ENCODE measurements around the gene SARDH.
"Not testable (repeated sequence)": the region's sequence is repeated elsewhere in the genome, so short reads cannot be mapped to it uniquely, and the experiment has no call there.

Gene SARDH

DNA sequence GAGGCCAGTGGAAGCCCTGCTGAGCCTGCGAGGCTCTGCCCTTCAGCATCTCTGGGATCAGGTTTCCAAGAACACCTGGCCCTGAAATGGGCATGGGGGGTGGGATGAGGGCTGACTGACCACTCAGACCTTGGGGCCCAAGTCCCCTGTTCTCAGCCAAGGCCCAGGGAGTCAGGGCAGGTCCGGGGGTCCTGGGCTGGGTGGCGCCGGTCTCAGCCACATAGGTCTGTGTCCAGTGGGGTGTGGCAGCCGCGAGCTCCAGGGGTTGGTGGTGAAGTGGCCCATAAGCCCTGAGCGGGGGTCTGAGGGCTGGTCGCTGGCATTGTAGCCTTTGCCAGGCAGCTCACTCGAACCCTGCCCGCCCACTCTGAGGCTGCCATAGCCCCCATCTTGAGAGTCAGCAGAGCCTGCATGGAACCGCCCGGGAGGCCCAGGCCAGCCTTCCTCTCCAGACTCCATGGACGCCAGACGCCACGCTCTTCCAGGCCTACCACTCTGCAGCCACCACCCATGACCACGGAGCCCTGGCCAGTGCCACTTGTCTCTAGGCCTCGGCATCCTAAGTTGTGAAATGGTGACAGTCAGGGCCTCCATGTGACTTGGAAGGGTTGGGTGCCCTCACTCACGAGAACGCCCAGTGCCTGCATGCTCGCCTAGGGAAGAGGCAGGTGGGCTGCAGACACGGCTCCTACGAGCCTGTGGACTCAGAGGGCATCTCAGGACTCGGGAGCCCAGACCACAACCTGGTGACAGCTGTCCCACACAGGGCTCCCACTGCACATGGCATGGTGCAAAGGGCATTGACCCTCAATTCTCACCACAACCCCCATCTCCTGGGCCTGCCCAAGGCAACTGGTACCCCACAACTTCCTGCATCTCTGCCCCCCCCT is 108.7 kb downstream of the SARDH start:
- DNase-seq (ENCODE audit: low read depth, low spot score), result no peak
- no peak overlapping the region for H3K4me3 ChIP-seq (ENCODE audit: low read length)

DNA sequence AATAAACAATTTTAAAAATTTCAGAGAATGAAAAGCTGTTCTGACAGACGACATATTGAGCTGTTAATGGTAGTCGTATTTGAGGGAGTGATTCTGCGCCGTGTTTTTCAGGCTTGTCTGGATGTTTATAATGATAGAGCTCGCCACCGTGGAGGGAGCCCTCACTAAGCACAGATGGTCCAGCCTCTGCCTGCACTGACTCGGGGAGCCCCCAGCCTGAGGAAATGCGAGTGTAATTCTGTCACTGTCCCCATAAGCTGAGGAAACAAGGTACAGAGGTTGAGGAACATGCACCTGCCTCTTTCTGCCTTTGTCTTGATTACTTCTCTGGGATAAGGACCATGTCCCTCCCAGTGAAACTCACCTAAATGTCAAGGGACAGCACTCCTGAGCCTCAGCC is 109.4 kb downstream of the SARDH start:
- no peak for DNase-seq (ENCODE audit: low read depth, low spot score)
- no peak overlapping the region for H3K4me3 ChIP-seq (ENCODE audit: low read length)

DNA sequence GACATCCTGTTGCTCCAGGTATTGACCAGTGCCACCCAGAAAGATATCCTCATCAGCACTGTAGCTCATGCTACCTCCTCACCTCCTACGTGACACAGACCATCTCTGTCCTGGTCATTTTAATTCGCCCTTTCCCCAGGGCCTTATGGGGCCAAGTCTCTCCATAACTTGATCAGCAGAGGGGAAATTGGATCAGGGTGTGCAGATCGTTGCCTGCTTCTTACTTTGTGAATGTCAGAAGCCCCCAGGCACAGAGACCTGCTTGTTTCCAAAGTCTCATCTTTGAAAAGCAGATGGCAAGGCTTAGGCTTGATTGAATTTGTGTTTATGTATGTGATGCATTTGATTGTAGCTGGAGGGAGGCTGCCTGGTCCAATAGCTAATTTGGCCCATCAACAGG is 110.8 kb downstream of the SARDH start:
- no peak for DNase-seq (ENCODE audit: low read depth, low spot score)
- H3K4me3 ChIP-seq (ENCODE audit: low read length), result no peak overlapping the region

DNA sequence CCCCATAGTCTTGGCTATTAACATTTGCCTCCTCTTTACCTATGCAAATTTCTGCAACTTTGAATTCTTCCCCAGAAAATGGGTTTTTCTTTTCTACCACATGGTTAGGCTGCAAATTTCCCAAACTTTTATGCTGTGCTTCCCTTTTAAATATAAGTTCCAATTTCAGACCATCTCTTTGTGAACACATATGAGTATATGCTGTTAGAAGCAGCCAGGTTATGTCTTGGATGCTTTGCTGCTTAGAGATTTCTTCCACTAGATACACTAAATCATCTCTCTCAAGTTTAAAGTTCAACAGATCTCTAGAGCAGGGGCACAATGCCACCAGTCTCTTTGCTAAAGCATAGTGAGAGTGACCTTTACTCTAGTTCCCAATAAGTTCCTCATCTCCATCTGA is 112.1 kb downstream of the SARDH start:
- DNase-seq (ENCODE audit: low read depth, low spot score); H3K4me3 ChIP-seq (ENCODE audit: low read length): not testable (repeated sequence)

DNA sequence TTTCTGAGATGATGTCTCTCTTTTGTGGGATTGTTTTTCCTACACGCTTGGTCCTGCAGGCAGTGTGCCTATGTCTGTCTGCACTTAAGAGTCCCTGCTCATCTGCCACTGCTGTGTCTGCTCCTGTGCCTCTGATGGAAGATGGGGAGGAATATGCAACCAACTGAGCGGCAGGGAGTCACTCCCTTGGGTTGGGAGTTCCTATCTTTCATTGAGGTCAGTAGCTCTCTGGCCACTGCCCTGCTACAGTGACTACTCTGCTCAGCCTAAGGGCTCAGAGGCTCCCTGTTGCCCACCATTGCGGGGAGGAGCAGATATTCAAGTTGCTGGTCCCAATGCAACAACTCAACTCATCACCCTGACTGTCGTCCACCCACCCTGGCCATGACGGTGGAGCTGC is 115.6 kb downstream of the SARDH start:
- H3K4me3 ChIP-seq (ENCODE audit: low read length), result no peak overlapping the region
- no peak for DNase-seq (ENCODE audit: low read depth, low spot score)

DNA sequence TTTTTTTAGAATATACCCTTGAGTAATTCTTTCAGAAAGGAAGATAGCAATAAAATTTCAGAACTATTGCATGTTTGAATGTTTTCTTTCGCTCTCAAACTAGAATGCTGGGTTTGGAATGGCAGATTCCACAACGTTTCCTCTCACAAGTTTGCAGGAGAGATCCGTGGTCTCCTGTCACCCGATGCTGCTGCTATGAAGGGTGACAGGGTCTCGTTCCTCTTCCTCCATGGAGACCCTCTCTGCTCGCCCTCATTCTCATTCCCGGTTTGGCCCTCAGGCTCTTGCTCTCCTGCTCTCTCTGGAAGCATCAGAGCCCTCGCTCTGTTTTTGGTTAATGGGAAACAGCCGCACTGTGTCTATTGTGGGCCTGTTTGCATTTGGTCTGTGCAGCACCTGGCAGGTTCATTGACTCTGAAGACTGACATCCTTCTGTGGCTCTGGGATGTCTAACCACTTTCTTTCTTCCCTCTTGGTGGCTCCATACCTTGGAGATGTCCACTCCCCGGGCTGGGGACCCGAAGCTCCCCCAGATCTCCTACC is 116.4 kb downstream of the SARDH start:
- DNase-seq (ENCODE audit: low read depth, low spot score), result no peak
- H3K4me3 ChIP-seq (ENCODE audit: low read length), result no peak overlapping the region

DNA sequence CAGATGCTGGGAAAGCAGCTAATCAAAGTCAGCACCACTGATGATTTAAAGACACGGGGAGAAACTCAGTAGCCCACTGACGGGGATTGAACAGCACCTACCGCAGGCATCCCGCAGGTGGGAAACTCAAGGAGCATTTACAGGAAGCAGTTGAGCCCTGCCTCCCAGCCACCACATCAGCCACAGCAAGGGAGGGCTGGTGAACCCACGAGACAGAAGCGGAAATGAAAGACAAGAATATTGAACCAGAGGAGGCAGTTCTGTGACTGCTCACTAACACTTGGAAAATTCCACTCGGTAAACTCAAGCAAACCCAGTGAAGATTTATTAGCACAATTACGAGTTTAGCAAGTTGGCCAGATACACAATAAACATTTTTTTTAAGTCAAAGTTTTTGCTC is 118.4 kb downstream of the SARDH start:
- no peak overlapping the region for H3K4me3 ChIP-seq (ENCODE audit: low read length)
- DNase-seq (ENCODE audit: low read depth, low spot score), result peak; percentile 90

DNA sequence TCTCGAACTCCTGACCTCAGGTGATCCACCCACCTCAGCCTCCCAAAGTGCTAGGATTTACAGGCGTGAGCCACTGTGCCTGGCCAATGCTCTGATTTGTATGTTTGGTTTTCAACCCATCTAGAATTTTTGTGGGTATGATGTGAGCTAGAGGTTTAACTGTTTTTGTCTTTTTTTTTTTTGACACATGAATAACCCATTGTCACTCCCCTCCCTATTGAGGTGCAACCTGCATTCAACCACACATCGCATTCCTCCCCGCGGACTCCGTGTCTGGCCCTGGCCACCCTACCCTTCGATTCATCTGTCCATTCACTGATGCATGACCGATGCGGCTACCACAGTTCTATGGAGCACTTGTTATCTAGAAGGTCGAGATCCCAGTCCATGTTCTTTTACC is 119.4 kb downstream of the SARDH start:
- no peak for DNase-seq (ENCODE audit: low read depth, low spot score)
- H3K4me3 ChIP-seq (ENCODE audit: low read length), result no peak overlapping the region

DNA sequence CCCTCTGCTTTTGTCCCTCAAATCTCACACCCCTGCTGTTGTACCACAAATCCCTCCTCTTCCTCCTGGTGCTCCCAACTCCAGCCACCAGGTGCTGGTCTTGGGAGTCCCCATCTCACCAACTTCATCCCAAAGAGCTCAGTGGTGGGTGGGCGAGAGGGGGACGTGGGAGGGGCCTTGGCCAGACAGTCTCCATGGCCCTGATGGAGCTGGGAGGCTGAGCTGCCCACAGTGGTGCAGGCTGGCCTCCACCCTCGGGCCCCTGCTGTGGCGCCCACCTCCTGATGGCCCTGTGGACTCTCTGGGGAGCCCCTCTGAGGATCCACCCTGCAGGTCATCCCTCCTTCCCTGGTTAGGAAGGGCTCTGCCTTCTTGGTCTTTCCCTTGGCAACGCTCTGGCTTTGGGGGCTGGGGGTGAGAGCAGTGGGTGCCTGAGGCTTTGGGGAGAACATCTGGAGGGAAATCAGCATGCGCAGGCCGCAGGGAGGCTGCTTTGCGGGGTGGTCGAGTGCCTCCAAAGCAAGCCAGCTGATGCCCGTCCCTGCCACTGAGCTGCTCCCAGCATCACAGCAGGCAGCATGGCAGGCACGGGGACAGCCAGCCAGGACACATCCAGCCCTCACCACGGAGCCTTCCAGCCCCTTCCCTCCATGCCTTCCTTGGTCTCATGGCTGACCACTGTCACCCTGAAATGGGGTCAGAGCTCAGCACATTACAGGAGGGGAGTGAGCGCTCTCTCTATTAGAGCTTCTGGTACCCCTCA is 121.3 kb downstream of the SARDH start:
- no peak overlapping the region for H3K4me3 ChIP-seq (ENCODE audit: low read length)
- DNase-seq (ENCODE audit: low read depth, low spot score), result no peak

DNA sequence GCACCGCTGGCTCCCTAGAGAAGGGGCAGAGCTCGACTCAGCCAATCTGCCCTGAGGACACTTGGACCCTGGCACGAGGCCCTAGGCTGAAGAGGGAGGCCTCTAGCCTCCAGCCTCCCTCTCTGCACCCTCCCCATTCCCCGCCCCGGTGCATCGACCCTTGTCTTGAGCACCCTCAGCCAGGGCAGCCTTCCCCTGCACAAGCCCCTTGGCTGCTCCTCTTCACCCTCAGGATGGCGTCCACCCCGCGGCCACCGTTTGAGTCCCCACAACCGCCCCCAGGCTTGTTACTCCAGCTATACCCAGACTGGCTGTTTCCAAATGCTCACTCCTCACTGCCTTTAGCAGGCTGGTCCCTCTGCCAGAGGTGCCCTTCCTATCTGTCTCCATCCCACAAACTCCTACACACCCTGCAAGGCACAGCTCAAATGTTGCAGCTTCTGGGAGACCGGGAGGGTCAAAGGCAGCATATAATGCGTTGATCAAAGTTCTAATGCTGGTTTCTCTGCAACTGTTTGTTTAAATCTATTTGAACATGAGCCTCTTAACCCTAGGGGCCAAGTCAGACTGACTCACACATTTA is 122.5 kb downstream of the SARDH start:
- DNase-seq (ENCODE audit: low read depth, low spot score), result no peak
- H3K4me3 ChIP-seq (ENCODE audit: low read length), result no peak overlapping the region

DNA sequence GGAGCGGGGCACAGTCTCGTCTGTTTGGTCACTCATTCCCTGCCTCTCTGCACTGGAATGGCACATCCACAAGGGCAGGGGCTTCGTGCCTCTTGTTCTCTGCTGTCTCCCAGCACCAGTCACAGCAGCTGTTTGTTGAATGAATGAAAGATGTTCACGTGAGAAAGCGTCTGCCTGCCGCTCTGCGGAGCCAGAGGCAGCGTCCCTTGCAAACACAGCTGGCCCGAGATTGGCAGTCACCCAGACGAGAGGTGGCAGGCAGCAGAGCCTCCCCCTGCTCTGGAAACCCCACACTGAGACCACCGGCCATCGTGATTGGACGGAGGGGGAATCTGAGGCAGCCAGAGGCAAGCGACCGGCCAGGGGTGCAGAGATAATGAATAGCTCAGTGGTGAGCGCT is 123.0 kb downstream of the SARDH start:
- DNase-seq (ENCODE audit: low read depth, low spot score), result no peak
- H3K4me3 ChIP-seq (ENCODE audit: low read length), result no peak overlapping the region

DNA sequence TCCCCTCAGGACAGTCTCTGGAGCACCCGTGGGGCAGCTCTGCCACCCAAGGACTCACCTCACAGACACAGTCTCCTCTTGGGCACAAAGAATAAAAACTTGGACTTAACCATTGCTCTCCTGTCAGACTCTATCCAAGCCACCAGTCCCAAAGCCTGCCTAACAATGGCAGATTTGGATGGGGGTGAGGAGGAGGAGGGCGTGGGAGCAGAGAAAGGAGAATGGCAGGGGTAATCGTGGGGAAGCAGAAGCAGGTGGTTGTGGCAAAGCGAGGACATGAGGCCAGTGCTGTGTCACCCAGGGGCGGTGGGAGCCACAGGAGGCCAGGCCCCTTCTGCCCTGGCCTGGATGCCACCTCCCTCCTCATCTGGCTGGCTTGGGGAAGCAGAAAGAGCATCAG is 123.5 kb downstream of the SARDH start:
- no peak for DNase-seq (ENCODE audit: low read depth, low spot score)
- no peak overlapping the region for H3K4me3 ChIP-seq (ENCODE audit: low read length)

DNA sequence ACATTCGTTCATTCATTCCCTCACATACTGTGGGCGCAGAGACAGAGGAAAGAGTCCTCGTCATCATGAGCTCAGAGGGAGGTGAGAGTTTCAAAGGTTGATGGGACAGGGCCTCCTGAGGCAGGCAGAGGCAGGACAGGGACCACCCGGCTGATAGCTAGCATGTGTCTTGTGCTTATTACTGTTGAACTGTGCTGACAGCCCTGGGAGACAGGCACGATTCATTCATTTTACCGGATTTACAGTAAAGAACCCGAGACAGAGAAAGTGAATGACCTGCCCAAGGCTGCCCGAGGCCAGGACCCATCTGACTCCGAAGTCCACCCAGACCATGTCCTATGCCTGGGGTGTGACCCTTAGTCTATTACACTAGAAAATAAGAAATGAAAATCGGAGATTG is 124.1 kb downstream of the SARDH start:
- no peak overlapping the region for H3K4me3 ChIP-seq (ENCODE audit: low read length)
- DNase-seq (ENCODE audit: low read depth, low spot score), result no peak
